Large intestine (tissue), 3 donors: ENCODE results near the gene ZFP91. TPM values are rescaled to one million over a fixed set of nuclear protein-coding genes. Genes with fewer than 3 reads are reported as not detected.

Source experiments
- DNase-seq, 2 donors: peaks; one replicate each; pipeline versions ENCODE4 v3.0.0 to v3.0.0-alpha.2; 2013
- H3K27ac ChIP-seq: one replicate; pipeline ENCODE4 v1.5.1; 2013; ENCODE audit warnings: low read length
- H3K27me3 ChIP-seq: 2 replicates; pipeline ENCODE4 v1.6.1; 2013; ENCODE audit warnings: low read length; ENCODE audit not compliant: control insufficient read depth, insufficient read depth
- H3K36me3 ChIP-seq: 2 replicates; pipeline ENCODE4 v1.6.1; 2013; ENCODE audit warnings: low read length; ENCODE audit not compliant: control insufficient read depth, insufficient read depth
- H3K4me1 ChIP-seq: one replicate; pipeline ENCODE4 v1.6.1; 2013; ENCODE audit warnings: low read length; ENCODE audit not compliant: control insufficient read depth, insufficient read depth
- H3K4me3 ChIP-seq: one replicate; pipeline ENCODE4 v1.5.1; 2013; ENCODE audit warnings: low read length
- H3K9me3 ChIP-seq: one replicate; pipeline ENCODE4 v1.6.1; 2013; ENCODE audit warnings: mild to moderate bottlenecking, low read depth, low read length, moderate library complexity; ENCODE audit not compliant: control insufficient read depth
- WGBS: methylation state at CpG from one replicate; pipeline ENCODE4 v1.1.5; 2013; ENCODE audit warnings: low lambda C conversion rate; ENCODE audit not compliant: insufficient coverage; 5-methylcytosine and 5-hydroxymethylcytosine counted together
- polyA plus RNA-seq: library from polyadenylated mRNA; unstranded; fragments of 120-200 nt; gene quantifications from one replicate; pipeline ENCODE4 v1.2.1, GENCODE V29; 2013

The ZFP91 gene
- polyA plus RNA-seq, 1 donor: 51.5 TPM

DNA sequence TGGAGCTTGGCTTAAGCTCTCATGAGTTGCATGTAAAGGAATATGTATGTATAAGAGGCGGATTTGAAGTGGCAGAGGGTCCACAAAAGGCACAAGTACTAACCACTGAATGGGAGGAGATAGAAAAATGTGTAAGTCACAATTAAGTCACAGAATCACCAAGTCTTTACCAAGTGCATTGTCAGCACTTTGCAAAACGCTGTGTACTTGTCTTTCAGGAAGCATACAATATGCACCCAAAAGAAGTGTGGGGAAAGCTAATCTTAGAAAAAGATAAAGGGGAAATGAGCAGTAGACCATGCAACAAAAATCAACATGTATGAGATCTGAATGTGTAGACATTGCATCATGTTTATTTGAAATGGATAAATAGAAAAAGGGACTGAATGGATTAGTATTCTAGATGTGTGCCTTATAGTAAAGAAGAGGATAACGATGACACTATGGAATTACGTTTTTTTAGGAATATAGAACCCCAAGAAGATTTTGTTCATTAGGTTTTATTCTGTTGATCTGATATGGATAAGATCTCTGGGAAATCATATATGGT, 48.1 kb downstream of the ZFP91 start:
- H3K9me3 ChIP-seq: no peaks in the 10 kb centered on the region
- no peaks in the 10 kb centered on the region for H3K27me3 ChIP-seq
- H3K4me3 ChIP-seq: no peak overlapping the region
- peaks cover 34% of the 10 kb centered on the region for H3K36me3 ChIP-seq
- H3K27ac ChIP-seq: no peak overlapping the region
- WGBS: 100% methylated on average over 1 of the region's 4 CpGs
- no peaks in the 10 kb centered on the region for H3K4me1 ChIP-seq
- DNase-seq: no peak

DNA sequence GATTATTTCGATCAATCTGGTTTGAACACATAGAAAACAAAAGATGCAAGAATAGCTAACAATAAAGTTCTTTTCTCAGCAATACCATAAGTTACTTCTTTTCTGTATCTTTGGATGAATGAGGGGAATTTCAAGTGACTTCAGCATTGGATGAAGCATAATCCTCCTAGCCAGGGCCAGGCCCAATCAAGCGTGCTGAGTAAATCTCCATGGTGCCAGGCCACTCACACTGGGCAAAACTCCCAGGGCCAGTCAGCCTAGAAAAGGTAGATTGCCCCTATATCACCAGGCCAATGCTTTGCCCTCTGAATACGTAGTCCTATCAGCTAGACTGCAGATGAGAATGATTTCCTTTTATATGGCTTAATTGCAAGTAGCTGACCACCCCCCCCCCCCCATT, 49.6 kb downstream of the ZFP91 start:
- Histone ChIP-seq H3K36me3 (peaks cover 28% of the 10 kb centered on the region), H3K4me3 (no peak overlapping the region)
- 80% methylated on average over 1 of the region's 3 CpGs for WGBS

DNA sequence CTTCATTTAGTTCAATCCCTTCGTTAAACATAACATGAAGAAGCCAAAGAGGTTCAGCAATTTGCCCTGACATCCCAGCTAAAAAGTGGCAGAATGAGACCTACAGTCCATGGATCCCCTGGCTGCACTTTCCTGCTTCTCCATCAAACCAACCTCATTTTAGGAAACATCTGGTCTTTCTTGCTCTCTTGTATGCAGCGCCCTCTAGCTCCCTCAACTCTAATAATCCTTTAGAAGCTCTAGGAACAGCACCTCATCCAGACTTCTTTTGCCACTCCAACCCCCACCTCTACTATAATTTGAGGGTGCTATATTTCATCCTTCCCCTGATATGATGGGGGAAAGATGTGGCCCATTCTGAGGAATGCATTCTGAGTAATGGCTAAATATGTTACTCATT, 51.0 kb downstream of the ZFP91 start:
- Histone ChIP-seq H3K27ac (no peak overlapping the region), H3K27me3 (no peaks in the 10 kb centered on the region), H3K4me3 (no peak overlapping the region), H3K36me3 (peaks cover 17% of the 10 kb centered on the region), H3K9me3 (no peaks in the 10 kb centered on the region), H3K4me1 (no peaks in the 10 kb centered on the region)
- WGBS: 40% methylated on average over 1 of the region's 2 CpGs
- DNase-seq: peak in 1 of 2 donors; percentile 30

More for the DNA sequence above, 49.6 kb downstream of the ZFP91 start:
- Histone ChIP-seq H3K27ac (no peak overlapping the region), H3K9me3 (no peaks in the 10 kb centered on the region), H3K4me1 (no peaks in the 10 kb centered on the region), H3K27me3 (no peaks in the 10 kb centered on the region)
- no peak for DNase-seq

DNA sequence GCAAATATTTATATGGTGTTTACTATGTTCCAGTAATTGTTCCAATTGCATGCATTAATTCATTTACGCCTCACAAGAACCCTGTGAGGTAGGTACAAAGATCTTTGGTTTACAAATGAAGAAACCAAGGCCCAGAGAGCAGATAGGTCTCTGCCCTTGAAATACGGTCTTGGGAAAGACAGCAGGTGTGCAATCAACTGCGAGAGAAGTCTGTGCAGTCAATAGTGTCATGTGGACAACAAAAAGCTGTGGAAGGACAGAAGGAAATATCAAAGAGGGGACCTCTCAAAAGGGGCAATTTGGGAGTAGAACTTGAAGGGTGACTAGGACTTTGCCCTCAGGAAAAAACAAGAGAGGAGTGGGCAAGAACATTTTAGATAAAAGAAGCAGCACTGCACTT, 52.5 kb downstream of the ZFP91 start:
- H3K9me3 ChIP-seq: no peaks in the 10 kb centered on the region
- WGBS: 33% methylated on average over 1 of the region's 3 CpGs

DNA sequence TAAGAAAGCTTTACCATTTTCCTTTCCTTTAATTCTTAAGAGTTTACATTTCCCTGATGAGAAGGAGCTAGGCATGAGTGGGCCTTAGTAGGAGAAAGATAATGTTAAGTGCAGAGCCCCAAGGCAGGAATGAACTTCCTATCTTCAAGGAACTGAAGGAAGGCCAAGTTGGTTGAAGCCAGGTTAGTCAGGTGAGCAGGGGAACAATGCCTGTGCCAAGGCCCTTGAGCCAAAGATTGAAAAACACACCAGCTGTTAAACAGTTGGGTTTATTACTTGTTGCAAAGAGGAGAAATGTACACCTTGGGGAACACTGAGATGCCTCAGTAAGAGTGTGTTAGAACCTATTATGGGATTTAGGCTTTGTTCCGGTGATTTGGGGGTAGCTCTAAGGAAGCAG, 53.6 kb downstream of the ZFP91 start:
- no peaks in the 10 kb centered on the region for H3K9me3 ChIP-seq
- no peak overlapping the region for H3K27ac ChIP-seq
- no CpG with 5 or more reads among the region's 1 CpG for WGBS
- H3K27me3 ChIP-seq: no peaks in the 10 kb centered on the region
- no peak for DNase-seq
- H3K4me3 ChIP-seq: no peak overlapping the region
- H3K4me1 ChIP-seq: no peaks in the 10 kb centered on the region
- no peaks in the 10 kb centered on the region for H3K36me3 ChIP-seq

More for the DNA sequence above, 52.5 kb downstream of the ZFP91 start:
- no peak for DNase-seq
- H3K4me3 ChIP-seq: no peak overlapping the region
- H3K4me1 ChIP-seq: no peaks in the 10 kb centered on the region
- no peaks in the 10 kb centered on the region for H3K27me3 ChIP-seq
- H3K36me3 ChIP-seq: peaks cover 4% of the 10 kb centered on the region
- H3K27ac ChIP-seq: no peak overlapping the region

DNA sequence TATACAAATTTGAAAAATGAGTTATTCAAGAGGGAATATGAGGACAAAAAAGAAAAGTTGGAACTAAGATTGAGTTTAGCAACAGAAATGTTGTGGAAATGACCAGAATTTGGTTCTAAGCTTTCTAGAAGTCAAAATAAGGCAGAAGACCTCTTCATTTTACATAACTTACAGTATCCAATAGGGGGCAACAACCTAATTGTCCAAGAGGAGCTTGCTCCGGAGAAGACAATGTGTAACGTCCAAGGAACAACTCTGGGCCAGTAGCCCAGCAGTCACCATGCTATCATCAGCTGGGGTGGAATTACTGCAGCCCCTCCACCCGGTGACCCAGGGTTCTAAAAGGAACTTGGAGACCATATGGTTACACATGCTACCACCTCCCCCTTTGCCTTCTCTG, 57.7 kb downstream of the ZFP91 start:
- Histone ChIP-seq H3K27ac (no peak overlapping the region), H3K4me1 (peaks cover 9% of the 10 kb centered on the region), H3K27me3 (no peaks in the 10 kb centered on the region), H3K4me3 (no peak overlapping the region), H3K9me3 (no peaks in the 10 kb centered on the region), H3K36me3 (no peaks in the 10 kb centered on the region)
- DNase-seq: no peak
- WGBS: no CpG with 5 or more reads among the region's 3 CpGs

DNA sequence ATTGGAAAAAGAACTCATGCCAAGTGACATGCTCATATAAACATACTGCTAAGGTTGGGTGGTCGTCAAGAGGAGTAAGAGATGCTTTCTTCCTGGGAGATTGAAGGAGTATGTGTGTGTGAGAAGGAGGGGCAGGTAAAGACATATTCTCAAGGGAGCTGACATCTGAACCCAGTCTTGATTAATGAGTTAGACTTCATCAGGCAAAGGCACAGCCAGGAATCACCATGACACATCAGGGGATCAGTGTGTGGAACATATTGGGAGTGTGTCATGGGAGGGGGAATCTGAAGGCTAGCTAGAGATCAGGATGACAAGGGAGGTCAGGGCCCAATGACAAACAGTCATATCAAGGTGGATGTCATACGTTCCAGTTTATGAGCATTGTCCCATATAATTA, 58.5 kb downstream of the ZFP91 start:
- Histone ChIP-seq H3K27me3 (no peaks in the 10 kb centered on the region), H3K4me1 (peaks cover 17% of the 10 kb centered on the region), H3K4me3 (no peak overlapping the region), H3K27ac (no peak overlapping the region), H3K36me3 (no peaks in the 10 kb centered on the region), H3K9me3 (no peaks in the 10 kb centered on the region)
- no peak for DNase-seq
- WGBS: 67% methylated on average over 1 of the region's 2 CpGs

DNA sequence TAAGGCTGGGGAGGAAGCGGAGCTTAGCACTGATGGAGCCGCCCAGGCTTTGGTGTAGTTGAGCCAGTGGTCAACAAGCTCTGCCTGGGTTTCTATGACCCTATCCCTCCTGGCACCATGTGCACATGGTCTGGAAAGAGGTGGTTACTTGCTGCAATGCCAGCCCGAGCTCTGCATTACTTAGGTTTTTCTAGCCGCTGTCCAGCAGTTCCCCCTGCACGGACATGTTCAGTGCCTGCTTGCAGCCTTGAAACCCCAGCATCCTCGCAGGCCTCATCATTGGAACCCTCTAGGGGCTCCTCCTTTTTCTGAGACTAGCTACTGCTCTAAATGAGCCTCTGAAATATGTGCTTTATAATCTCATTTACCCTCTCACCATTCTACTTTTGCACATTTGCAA, 60.2 kb downstream of the ZFP91 start:
- no peak overlapping the region for H3K27ac ChIP-seq
- H3K36me3 ChIP-seq: no peaks in the 10 kb centered on the region
- no CpG with 5 or more reads among the region's 6 CpGs for WGBS
- peaks cover 20% of the 10 kb centered on the region for H3K4me1 ChIP-seq
- H3K27me3 ChIP-seq: no peaks in the 10 kb centered on the region
- DNase-seq: no peak
- H3K9me3 ChIP-seq: no peaks in the 10 kb centered on the region
- no peak overlapping the region for H3K4me3 ChIP-seq

DNA sequence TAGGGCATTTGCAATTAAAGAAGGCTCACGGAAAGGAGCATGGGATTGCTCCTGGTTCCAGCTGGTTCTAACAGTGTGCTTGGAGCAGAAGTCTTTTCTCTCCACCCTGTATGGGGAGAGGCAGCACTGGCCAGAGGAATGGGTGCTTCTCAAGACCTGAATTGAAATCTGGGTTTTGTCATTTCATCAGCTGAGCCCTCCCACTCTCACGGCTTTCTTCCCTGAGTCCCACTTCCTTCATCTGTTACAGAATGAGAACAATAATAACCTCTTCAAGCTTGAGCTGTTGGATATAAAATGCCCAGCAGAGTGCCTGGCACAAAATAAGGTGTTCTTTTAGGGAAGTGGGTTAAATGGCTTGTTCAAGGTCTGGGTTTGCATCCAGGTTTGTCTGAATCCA, 60.8 kb downstream of the ZFP91 start:
- H3K9me3 ChIP-seq: no peaks in the 10 kb centered on the region
- no peak overlapping the region for H3K27ac ChIP-seq
- H3K4me3 ChIP-seq: no peak overlapping the region
- DNase-seq: no peak
- no peaks in the 10 kb centered on the region for H3K36me3 ChIP-seq
- no peaks in the 10 kb centered on the region for H3K27me3 ChIP-seq
- H3K4me1 ChIP-seq: peaks cover 20% of the 10 kb centered on the region
- no CpG with 5 or more reads among the region's 2 CpGs for WGBS

DNA sequence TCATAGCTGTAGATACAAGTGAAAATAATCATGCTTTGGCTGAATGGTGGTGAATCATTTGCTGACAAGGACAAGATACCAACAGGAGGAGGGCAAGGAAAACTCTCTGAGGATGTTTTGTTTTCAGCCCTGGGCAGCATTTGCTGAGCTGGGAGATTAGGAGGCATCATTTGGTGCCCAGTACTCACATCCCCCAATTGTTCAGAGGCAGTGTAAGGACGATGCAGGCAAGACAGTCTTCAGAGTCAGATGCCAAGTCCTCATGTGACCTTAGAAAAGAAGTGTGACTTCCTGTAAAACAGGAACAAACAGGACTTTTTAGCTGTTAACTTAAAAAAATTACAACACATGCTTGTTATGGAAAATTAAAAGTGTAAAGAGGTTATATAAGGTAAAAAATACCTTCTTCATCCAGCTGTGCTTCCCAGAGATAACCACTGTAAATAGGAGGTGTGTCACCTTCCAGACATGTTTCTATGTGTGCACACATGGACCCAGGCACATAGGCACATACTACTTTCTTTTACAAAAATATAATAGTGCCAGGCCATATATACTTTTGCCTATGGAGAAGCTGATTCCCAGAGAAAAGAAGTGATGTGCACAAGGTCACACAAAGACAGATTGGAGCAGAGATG, 61.6 kb downstream of the ZFP91 start:
- Histone ChIP-seq H3K36me3 (no peaks in the 10 kb centered on the region), H3K4me3 (no peak overlapping the region), H3K9me3 (no peaks in the 10 kb centered on the region), H3K4me1 (peaks cover 20% of the 10 kb centered on the region), H3K27me3 (no peaks in the 10 kb centered on the region), H3K27ac (peak overlapping the region; percentile 14)
- no peak for DNase-seq
- no CpG with 5 or more reads among the region's 1 CpG for WGBS

DNA sequence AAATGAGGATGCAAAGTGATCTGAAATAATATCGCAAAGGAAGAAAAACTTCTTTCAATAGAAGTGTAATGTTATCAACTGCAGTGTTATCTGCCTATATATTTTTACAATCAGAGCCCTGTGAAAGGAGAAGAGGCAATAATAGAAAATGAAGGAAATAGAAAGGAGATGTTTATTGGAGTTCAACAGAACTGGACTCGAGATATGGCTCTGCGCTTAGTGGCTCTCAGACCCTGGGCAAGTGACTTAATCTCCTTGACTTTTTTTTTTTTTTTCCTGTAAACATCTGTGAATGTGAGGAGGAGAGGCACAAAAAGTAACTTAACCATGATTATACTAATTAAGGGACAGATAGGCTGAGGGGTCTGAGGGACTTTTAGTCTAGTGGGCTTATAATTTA, 62.5 kb downstream of the ZFP91 start:
- H3K27ac ChIP-seq: peak overlapping the region; percentile 80
- peaks cover 2% of the 10 kb centered on the region for H3K9me3 ChIP-seq
- H3K4me1 ChIP-seq: peaks cover 20% of the 10 kb centered on the region
- WGBS: 30% methylated on average over 2 of the region's 3 CpGs
- no peaks in the 10 kb centered on the region for H3K27me3 ChIP-seq
- no peak overlapping the region for H3K4me3 ChIP-seq
- peak; percentile 61 to 84 for DNase-seq
- no peaks in the 10 kb centered on the region for H3K36me3 ChIP-seq
